CD1c-positive myeloid dendritic cell (primary cell): Measurements from ENCODE around the gene CTDP1.
"Not testable (repeated sequence)": the region's sequence is repeated elsewhere in the genome, so short reads cannot be mapped to it uniquely, and the experiment has no call there.

Source experiments
- DNase-seq: peaks from one replicate; pipeline ENCODE4 v3.0.0-alpha.2; 2016; ENCODE audit errors: extremely low spot score

CTDP1 gene

DNA sequence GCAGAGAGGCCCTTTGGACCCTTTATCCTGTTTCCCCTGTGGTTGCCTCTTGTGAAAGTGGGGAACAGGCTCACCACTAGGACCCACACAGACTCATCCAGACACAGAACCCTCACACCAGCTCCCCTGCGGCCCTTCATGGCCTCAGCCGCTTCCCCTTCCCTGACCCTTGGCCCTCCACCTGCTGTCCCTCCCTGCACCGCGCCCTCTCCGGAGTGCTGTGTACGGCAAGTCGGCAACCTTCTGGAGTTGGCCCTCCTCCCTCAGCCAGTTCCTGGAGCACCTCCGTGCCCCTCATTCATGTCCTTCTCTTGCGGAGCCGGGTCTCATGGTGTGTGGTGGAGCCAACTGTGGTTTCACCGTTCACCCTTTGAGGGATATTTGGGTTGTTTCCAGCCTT, 44.0 kb downstream of the CTDP1 start:
- no peak for DNase-seq

DNA sequence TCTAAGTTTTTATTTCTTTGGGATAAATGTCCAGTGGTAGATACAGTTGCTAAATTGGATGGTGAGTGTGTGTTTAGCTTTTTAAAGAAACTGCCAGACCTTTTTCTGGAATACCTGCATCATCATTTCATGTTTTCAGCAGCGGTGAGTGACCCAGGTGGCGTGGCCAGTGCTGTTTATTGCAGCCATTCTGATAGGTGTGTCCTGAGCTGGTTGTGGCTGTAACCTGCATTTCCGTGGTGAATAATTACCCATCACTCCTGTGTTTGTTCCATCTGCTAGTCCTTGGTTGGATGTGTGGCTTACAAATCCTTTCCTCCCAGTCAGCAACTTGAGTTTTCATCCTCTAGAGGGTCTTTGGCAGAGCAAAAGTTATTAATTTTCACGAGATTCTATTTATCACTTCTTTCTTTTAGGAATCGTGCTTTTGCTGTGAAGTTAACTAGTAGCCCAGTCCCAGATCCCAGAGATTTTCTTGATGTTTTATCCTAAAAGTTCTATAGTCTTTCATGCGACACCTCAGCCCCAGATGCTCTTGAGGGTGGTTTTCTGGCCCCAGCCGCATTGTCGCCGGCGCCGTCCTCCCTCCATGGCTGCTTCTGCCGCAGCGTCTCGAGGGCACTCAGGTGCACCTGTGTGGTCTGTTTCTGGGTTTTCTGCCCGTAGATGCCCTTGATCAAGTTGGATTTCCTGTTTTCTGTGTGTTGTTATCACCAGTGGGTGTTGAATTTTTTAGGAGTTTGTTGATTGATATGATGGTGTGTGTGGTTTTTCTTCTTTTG, 44.9 kb downstream of the CTDP1 start:
- no peak for DNase-seq

DNA sequence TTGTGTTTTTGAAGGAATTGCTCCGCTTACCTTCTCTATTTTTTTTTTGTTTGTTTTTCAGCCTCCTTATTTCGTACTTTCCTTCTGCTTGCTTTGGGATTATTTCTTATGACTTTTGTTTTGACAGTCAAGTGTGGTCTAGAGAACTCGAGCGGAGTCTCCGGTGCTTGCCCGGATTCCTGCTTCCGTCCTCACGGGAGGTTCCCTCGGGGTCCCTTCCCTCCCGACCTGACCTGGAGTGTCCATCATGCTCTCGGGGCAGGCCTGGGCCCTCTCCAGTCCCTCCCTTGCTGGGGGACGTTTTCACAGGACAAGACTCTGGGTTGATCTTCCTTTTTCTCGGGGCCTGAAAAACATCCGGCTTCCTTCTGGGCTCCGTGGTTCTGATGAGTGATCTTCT, 45.9 kb downstream of the CTDP1 start:
- DNase-seq = no peak

DNA sequence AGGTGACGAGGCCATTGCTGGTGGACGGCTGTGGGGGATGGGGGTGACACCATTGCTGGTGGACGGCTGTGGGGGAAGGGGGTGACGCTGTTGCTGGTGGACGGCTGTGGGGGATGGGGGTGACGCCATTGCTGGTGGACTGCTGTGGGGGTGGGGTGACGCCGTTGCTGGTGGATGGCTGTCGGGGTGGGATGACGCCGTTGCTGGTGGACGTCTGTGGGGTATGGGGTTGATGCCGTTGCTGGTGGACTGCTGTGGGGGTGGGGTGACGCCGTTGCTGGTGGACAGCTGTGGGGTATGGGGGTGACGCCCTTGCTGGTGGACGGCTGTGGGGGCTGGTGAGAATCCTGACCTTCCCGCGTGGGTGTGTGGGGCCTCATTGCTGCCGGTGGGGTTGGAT, 47.1 kb downstream of the CTDP1 start:
- DNase-seq = no peak

DNA sequence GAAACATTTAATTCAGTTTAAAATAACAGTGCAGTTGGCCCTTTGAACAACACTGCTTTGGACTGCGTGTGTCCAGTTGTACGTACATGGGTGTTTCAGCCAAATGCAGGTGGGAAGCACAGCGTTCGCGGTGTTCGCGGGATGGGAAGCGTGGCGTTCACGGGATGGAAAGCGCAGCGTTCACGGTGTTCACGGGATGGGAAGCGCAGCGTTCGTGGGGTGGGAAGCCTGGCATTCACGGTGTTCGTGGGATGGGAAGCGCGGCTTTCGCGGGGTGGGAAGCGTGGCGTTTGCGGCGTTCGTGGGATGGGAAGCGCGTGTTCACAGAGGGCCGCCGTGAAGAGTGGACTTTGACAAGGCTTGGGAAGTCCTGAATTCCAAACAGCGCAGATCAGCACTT, 47.6 kb downstream of the CTDP1 start:
- no peak for DNase-seq

DNA sequence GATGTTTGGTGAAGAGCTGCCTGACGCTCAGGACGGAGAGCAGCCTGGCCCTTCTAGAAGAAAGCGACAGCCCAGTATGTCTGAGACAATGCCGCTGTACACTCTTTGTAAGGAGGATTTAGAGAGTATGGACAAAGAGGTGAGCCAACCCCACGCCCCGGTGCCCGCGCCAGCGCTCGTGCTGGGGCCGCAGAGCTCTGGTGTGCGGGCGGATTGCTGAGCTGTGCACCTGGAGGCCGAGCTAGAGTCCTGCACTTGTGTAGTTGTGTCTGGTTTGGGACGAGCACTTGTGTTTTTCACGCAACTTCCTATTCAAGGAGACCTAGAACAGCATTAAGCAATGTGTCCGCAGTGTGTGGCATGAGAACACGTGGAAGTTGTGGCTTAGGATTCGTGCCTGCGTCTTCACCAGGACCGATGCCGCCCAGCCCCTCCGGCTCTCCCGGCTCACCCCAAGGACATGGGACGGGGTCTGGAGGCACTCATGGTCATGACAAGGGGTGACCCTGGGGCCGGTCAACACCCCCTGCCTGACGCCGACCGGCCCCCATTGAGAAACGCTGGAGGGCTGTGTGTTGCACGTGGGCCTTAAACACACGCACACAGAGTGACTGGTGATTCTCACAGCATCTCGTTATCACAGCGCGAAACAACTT, 49.5 kb downstream of the CTDP1 start:
- no peak for DNase-seq

DNA sequence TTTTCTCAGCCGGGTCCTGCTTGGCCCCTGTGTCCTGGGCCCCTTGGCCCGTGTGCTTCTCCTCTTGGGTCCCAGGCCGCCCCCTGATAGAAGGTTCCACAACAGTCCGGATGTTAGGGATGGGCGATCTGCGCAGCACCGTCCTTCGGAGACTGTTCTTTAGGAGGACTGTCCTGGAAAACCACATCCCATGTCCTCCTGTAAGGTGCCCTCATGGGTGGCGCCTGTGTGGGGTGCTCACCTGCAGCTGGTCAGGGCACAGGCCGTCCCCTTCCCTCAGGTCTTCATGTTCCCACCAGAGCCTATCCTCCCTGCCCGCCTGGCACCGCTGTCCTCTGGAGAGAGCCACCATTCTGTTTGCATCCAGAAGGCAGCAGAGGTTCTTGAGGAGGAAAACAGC, 50.0 kb downstream of the CTDP1 start:
- DNase-seq = no peak

DNA sequence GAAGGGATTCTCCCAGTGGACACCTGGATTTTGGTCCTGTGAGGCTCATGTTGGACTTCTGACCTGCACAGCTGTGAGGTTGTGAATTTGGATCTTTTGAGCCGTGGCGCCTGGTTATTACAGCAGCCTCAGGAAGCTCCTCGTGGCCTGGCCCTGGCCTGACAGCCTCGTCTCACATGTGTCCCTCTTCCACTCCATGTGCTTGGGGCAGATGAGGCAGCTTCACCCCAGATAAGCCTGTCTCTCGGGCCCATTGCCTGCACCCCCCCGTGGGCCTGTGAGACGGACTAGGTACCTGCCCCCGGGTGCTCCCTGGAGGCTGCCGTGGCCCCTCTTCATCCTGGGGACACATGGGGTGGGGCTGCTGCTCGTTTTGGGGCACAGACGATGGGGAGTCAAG, 51.2 kb downstream of the CTDP1 start:
- DNase-seq = no peak

DNA sequence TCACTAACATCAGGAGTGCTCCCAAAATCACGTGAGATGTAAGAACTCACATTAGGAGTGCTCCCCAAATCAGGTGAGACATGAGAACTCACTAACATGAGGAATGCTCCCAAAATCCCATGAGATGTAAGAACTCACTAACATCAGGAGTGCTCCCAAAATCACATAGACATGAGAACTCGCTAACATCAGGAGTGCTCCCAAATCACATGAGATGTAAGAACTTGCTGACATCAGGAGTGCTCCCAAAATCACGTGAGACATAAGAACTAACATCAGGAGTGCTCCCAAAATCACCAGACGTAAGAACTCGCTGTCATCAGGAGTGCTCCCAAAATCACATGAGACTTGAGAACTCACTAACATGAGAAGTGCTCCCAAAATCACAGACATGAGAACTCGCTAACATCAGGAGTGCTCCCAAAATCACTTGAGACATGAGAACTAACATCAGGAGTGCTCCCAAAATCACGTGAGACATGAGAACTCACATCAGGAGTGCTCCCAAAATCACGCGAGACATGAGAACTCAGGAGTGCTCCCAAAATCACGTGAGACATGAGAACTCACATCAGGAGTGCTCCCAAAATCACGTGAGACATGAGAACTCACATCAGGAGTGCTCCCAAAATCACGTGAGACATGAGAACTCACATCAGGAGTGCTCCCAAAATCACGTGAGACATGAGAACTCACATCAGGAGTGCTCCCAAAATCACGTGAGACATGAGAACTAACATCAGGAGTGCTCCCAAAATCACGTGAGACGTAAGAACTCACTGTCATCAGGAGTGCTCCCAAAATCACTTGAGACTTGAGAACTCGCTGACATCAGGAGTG, 52.5 kb downstream of the CTDP1 start:
- not testable (repeated sequence) for DNase-seq

DNA sequence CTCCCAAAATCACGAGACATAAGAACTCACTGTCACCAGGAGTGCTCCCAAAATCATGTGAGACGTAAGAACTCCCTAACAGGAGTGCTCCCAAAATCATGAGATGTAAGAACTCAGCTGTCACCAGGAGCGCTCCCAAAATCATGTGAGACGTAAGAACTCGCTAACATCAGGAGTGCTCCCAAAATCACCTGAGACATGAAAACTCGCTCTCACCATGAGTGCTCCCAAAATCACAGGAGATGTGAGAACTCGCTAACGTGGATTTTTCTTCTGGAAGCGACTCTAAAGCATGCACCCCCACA, 53.1 kb downstream of the CTDP1 start:
- no peak for DNase-seq

DNA sequence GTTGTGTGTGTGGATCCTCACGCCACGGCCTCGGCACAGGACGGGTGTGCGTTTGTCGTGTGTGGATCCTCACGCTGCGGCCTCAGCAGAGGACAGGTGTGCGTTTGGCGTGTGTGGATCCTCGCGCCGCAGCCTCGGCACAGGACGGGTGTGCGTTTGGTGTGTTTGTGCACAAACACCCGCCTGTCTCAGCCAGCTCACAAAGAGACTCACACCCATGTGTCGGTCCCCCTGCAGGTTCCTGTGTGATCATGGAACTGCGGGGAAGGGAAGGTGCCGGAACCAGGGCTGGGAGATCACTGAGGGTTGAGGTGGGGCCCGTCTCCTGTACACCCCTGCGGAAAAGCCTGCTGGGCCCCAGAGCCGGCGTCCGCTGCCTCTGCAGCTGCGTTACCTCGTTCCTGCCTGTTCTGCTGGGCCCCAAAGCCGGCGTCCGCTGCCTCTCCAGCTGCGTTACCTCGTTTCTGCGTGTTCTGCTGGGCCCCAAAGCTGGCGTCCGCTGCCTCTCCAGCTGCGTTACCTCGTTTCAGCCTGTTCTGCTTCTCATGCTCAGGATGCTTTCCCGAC, 53.6 kb downstream of the CTDP1 start:
- DNase-seq = no peak

DNA sequence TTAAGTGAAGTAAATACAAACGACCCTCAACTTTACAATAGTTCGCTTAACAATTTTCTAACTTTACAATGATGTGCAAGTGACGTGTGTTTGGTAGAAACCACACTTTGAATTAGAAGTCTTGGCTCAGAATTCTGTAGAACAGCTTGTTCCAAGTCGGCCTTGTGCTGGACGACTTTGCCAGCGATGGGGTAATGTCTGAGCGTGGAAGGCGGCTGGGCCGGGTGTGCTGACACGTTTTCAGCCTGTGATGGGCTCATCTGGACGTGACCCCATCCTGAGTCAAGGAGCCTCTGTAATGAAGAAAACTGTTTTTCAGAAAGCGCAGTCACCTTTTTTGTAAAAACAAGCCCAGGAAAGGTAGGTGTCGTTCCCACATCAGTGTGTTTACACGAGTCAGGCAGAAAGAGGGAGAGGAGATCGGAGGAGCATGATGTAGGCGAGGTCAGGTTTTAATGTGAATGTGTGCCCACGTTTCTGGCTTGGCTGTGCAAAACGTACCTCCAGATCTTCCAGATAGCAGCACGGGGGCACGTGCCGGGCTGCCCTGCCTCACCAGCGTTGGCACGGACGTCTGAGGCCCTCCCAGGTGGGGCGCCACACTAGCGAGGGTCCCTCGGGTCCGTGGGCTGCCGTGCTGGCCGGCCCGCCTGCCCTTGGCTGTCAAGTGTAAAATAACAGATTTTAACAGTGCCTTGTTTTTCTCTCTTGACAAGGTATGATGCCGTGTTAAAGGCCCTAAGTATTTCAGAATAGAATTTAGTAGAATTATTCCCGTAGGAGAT, 54.6 kb downstream of the CTDP1 start:
- no peak for DNase-seq

DNA sequence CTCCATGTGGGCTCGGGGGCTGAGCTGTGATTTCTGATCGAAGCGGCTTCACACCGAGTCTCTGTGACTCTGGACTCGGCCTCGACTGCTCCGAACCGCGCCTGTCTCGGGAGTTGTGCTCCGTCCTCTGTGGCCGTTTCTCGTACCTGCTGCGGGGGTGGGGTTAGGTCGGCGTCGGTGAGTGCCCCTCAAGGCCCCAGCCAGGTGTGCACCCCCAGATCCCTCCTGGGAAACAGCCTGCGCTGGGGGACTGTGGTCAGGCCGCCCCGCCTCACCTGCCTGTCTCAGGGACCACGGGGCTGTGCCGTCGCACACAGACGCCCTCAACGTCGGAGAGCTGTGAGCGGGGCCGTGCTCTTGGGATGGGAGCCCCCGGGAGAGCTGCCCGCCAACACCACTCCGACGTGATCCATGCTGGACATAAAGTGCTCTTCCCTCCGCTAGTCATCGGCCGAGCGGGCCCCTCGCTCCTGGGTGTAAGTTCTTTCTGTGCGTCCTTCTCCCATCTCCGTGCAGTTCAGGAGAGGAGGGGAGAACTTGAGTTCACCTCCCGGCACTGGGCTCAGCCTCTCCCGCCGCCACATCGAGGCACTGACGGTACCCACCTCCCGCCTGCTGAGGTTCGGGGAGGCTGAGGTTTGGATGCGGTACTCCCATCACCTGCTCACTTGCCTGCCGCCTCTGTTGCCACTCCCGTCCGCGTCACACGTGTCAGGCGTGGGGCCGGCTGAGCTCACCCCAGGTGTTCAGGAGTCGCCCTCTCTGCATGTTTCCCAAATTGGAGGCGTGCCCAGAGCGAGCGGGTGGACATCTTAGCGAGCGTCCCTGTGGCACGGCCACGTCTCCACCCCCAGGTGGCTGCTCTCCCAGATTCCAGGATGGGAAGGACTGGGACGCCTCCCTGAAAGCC, 55.7 kb downstream of the CTDP1 start:
- no peak for DNase-seq

DNA sequence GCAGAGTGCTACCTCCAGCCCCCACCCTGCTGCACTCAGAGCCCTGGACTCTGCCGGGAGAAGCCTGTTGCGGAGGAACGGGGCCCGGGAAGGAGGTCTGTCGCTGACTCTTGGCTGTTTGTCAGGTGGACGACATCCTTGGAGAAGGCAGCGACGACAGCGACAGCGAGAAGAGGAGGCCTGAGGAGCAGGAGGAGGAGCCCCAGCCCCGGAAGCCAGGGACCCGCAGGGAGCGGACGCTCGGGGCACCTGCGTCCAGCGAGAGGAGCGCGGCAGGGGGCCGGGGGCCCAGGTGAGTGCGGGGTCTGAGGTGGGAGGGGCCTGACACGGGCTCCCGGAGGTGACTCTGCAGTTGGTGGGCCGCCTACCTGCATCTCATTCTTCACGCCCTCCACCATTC, 56.6 kb downstream of the CTDP1 start:
- DNase-seq = no peak

DNA sequence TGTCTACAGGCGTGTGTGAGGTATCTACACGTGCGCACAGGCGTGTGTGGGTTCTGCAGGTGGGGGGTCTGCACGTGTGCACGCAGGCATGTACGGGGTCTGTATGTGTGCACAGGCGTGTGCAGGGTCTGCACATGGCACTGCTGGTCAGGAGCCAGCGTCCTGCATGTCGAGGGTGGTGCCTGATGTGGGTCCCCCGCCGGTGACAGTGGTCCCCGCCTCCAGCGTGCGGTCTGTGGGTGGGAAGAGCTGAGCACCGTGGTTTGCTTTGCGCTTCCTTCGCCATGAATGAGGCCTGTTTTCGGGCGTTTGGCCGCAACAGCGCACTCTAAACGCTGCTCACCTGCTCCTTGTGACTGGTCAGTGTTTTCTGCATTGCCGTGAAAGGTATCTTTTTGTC, 57.2 kb downstream of the CTDP1 start:
- no peak for DNase-seq

DNA sequence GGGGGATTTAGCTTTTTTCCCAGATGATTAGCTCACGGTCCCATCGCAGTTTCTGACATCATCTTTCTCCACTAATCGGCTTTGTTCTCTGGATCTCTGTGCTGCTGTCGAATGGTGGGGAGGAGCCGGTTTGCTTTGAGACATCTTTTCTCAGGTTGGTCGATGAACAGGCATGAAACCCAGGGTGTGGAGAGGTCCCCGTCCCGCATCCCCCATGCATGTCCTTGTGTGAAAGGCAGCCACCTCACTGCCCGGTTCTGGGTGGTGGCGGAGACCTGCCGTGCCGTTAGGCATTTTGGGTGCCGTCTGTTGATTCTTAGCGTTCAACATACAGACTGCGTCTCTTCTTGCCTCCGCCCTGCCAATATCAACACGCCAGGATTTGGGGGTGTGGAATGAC, 57.8 kb downstream of the CTDP1 start:
- DNase-seq = no peak

DNA sequence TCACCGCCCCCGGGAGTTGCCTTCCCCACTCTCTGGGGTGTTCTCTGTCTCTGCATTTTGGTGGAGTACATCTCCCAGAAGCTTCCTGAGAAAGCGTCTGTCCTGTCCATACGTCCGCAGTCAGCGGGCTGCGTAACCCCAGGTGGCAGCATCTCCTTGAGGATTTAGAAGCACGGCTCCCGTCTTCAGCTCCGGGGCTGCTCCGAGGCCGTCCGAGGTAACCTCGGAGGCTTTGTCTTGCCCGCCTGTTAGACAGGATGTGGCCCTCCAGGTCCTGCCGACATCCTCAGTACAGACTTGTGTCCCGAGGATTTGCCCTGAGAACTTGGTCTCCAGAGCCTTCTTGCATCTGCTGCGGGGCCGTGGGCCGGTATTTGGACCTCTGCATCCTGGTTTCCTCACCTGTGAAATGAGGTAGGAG, 58.4 kb downstream of the CTDP1 start:
- no peak for DNase-seq

DNA sequence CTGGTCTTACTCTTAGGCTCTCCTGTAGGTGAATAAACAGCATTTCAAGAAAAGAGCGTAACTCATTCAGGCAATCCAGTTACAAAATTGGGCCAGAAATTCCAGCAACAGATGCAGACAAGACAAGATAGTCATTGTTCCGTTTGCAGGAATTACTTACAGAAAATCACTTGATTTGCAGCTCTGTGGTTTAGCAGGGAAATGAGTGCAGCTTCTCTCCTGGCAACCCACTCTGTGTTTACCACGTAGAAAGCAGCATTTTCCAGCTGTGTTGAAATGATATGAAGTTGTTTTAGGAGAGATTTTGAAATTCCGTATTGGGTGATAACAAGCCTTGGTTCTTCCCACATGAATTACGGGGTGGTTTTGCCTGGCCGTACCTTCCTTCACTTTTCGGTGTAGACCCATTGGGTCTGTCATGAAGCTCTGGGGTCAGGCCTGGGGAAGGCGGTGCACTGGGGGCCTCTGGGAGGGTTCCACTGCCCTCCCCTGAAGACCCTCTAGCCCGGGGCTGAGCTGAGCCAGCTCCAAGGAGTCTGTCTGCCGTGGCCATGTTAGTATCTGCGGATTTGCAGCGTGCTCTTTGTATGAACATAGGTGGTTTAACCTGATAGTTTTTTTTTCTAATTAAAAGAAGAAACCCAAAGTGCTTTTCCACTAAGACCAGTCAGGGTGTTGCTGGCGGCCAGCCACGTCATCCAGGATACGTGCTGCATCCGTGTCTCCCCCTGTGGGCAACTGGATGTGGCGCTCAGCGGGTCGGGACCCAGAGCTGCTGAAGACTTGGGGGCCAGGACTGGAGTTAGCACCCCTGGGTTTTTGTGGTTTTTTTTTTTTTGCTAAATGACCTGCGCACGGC, 59.2 kb downstream of the CTDP1 start:
- DNase-seq = no peak

DNA sequence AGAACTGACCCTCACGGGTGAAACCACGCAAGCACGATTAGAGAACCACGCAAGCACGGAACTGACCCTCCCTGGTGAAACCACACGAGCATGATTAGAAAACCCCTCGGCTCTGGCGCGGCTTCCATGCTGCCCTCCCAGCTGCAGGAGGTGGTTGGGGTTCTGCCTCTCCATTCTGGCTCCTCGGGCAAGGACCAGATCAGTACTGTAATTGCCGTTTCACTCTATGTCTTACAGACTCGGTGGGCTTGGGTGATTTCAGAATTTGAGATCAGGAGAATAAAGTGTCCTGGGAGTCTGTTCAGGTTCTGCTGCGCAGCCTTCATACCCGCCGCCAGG, 59.8 kb downstream of the CTDP1 start:
- no peak for DNase-seq

DNA sequence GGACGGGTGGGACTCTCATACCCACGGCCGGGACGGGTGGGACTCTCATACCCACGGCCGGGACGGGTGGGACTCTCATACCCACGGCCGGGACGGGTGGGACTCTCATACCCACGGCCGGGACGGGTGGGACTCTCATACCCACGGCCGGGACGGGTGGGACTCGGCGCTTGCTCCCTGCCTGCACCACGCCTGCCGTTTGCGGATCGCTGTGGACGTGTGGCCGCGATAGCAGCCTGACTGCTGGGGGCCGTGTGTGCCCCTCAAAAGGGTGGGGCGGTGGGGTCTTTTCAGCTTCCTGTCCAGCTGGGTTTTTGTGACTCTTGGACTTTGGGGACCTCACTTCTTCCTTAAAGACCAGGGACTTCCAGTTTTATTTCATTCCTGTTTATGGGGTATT, 60.4 kb downstream of the CTDP1 start:
- not testable (repeated sequence) for DNase-seq
